ENCODE measurements around the gene ACTR1A.

Gene ACTR1A

GRCh38 chr10:102470579-102471546 lies 31.6 kb downstream of the ACTR1A start:
- Histone ChIP-seq H3K18ac (ENCODE audit: low read depth in 1 of 2, low read length in 2 of 2) (no peak overlapping the region), H3K4ac (ENCODE audit: low read depth in 1 of 2, low read length in 2 of 2) (no peak overlapping the region), H3K79me1 (replicated peaks; ENCODE audit: low read length, poor library complexity, severe bottlenecking) (no peaks in the 10 kb centered on the region), H3K9me3 (ENCODE audit: control insufficient read depth, low read length) (no peaks in the 10 kb centered on the region), H3K4me1 (ENCODE audit: control insufficient read depth, insufficient read depth, low read depth, low read length) (peaks cover 8% of the 10 kb centered on the region), H2BK120ac (ENCODE audit: low read depth, low read length) (no peak overlapping the region), H3K9ac (ENCODE audit: low read length) (no peak overlapping the region), H3K27me3 (ENCODE audit: control insufficient read depth in 1 of 2, insufficient read depth in 1 of 2, low read length in 2 of 2) (peaks cover 0 to 53% of the 10 kb centered on the region in 2 experiments), H4K8ac (ENCODE audit: low read length) (no peak overlapping the region), H2AFZ (ENCODE audit: low read depth, low read length) (no peak overlapping the region), H2AK5ac (ENCODE audit: low read length, severe bottlenecking) (no peak overlapping the region), H3K4me2 (ENCODE audit: low read length, poor library complexity, severe bottlenecking) (no peak overlapping the region), H2BK15ac (ENCODE audit: low read depth, poor library complexity, severe bottlenecking) (no peak overlapping the region), H2BK12ac (ENCODE audit: low read length in 2 of 2) (no peak overlapping the region), H3K23ac (ENCODE audit: low read length in 2 of 2) (no peak overlapping the region), H3K14ac (ENCODE audit: low read length in 2 of 2) (no peak overlapping the region), H3K27ac (ENCODE audit: low read length, poor library complexity, severe bottlenecking) (no peak overlapping the region), H2BK5ac (ENCODE audit: low read depth, low read length, poor library complexity, severe bottlenecking) (no peak overlapping the region), H3K36me3 (ENCODE audit: control insufficient read depth in 1 of 2, insufficient read depth in 2 of 2, low read depth in 1 of 2, low read length in 2 of 2) (no peaks in the 10 kb centered on the region), H4K91ac (ENCODE audit: low read length) (no peak overlapping the region), H3K4me3 (ENCODE audit: insufficient read depth in 1 of 2, low read depth in 1 of 2, low read length in 2 of 2) (no peak overlapping the region)
- no peak for DNase-seq
- 94% methylated on average over 32 of the region's 36 CpGs for WGBS

GRCh38 chr10:102468683-102469082 lies 33.8 kb downstream of the ACTR1A start:
- Histone ChIP-seq H3K9ac (ENCODE audit: low read length) (no peak overlapping the region), H3K23ac (ENCODE audit: low read length in 2 of 2) (no peak overlapping the region), H3K79me1 (replicated peaks; ENCODE audit: low read length, poor library complexity, severe bottlenecking) (no peaks in the 10 kb centered on the region), H3K4me1 (ENCODE audit: control insufficient read depth, insufficient read depth, low read depth, low read length) (peaks cover 2% of the 10 kb centered on the region), H3K14ac (ENCODE audit: low read length in 2 of 2) (no peak overlapping the region), H4K91ac (ENCODE audit: low read length) (peak overlapping the region; percentile 15), H2BK120ac (ENCODE audit: low read depth, low read length) (no peak overlapping the region), H3K4me2 (ENCODE audit: low read length, poor library complexity, severe bottlenecking) (no peak overlapping the region), H3K36me3 (ENCODE audit: control insufficient read depth in 1 of 2, insufficient read depth in 2 of 2, low read depth in 1 of 2, low read length in 2 of 2) (no peaks in the 10 kb centered on the region), H3K9me3 (ENCODE audit: control insufficient read depth, low read length) (no peaks in the 10 kb centered on the region), H2BK15ac (ENCODE audit: low read depth, poor library complexity, severe bottlenecking) (no peak overlapping the region), H3K27ac (ENCODE audit: low read length, poor library complexity, severe bottlenecking) (no peak overlapping the region), H3K4me3 (ENCODE audit: insufficient read depth in 1 of 2, low read depth in 1 of 2, low read length in 2 of 2) (no peak overlapping the region), H2AFZ (ENCODE audit: low read depth, low read length) (no peak overlapping the region), H2BK12ac (ENCODE audit: low read length in 2 of 2) (no peak overlapping the region), H2AK5ac (ENCODE audit: low read length, severe bottlenecking) (no peak overlapping the region), H4K8ac (ENCODE audit: low read length) (no peak overlapping the region), H3K4ac (ENCODE audit: low read depth in 1 of 2, low read length in 2 of 2) (no peak overlapping the region), H2BK5ac (ENCODE audit: low read depth, low read length, poor library complexity, severe bottlenecking) (no peak overlapping the region), H3K18ac (ENCODE audit: low read depth in 1 of 2, low read length in 2 of 2) (no peak overlapping the region), H3K27me3 (ENCODE audit: control insufficient read depth in 1 of 2, insufficient read depth in 1 of 2, low read length in 2 of 2) (peaks cover 5 to 59% of the 10 kb centered on the region in 2 experiments)
- no peak for DNase-seq
- 94% methylated on average over 9 of the region's 9 CpGs for WGBS

- Histone ChIP-seq H2BK120ac (ENCODE audit: low read depth, low read length) (no peak overlapping the region), H2BK5ac (ENCODE audit: low read depth, low read length, poor library complexity, severe bottlenecking) (no peak overlapping the region), H2BK12ac (ENCODE audit: low read length in 2 of 2) (no peak overlapping the region), H2AFZ (ENCODE audit: low read depth, low read length) (no peak overlapping the region), H3K36me3 (ENCODE audit: control insufficient read depth in 1 of 2, insufficient read depth in 2 of 2, low read depth in 1 of 2, low read length in 2 of 2) (no peaks in the 10 kb centered on the region), H2BK15ac (ENCODE audit: low read depth, poor library complexity, severe bottlenecking) (no peak overlapping the region), H3K79me1 (replicated peaks; ENCODE audit: low read length, poor library complexity, severe bottlenecking) (no peaks in the 10 kb centered on the region), H3K18ac (ENCODE audit: low read depth in 1 of 2, low read length in 2 of 2) (no peak overlapping the region), H3K4me1 (ENCODE audit: control insufficient read depth, insufficient read depth, low read depth, low read length) (no peaks in the 10 kb centered on the region), H3K23ac (ENCODE audit: low read length in 2 of 2) (no peak overlapping the region), H3K14ac (ENCODE audit: low read length in 2 of 2) (no peak overlapping the region), H3K4me2 (ENCODE audit: low read length, poor library complexity, severe bottlenecking) (no peak overlapping the region), H3K9me3 (ENCODE audit: control insufficient read depth, low read length) (no peaks in the 10 kb centered on the region), H4K91ac (ENCODE audit: low read length) (no peak overlapping the region), H3K4ac (ENCODE audit: low read depth in 1 of 2, low read length in 2 of 2) (no peak overlapping the region), H3K9ac (ENCODE audit: low read length) (no peak overlapping the region), H3K4me3 (ENCODE audit: insufficient read depth in 1 of 2, low read depth in 1 of 2, low read length in 2 of 2) (no peak overlapping the region), H3K27ac (ENCODE audit: low read length, poor library complexity, severe bottlenecking) (no peak overlapping the region), H2AK5ac (ENCODE audit: low read length, severe bottlenecking) (no peak overlapping the region), H4K8ac (ENCODE audit: low read length) (no peak overlapping the region), H3K27me3 (ENCODE audit: control insufficient read depth in 1 of 2, insufficient read depth in 1 of 2, low read length in 2 of 2) (peaks cover 12 to 56% of the 10 kb centered on the region in 2 experiments)
- 76% methylated on average over 5 of the region's 6 CpGs for WGBS
- DNase-seq: no peak
These were observed 34.5 kb downstream of the ACTR1A start for GRCh38 chr10:102467971-102468438.

- Histone ChIP-seq H2BK12ac (ENCODE audit: low read length in 2 of 2) (no peak overlapping the region), H3K18ac (ENCODE audit: low read depth in 1 of 2, low read length in 2 of 2) (no peak overlapping the region), H3K14ac (ENCODE audit: low read length in 2 of 2) (no peak overlapping the region), H3K36me3 (ENCODE audit: control insufficient read depth in 1 of 2, insufficient read depth in 2 of 2, low read depth in 1 of 2, low read length in 2 of 2) (no peaks in the 10 kb centered on the region), H3K9me3 (ENCODE audit: control insufficient read depth, low read length) (no peaks in the 10 kb centered on the region), H2AK5ac (ENCODE audit: low read length, severe bottlenecking) (no peak overlapping the region), H3K4me2 (ENCODE audit: low read length, poor library complexity, severe bottlenecking) (no peak overlapping the region), H2BK120ac (ENCODE audit: low read depth, low read length) (no peak overlapping the region), H2BK5ac (ENCODE audit: low read depth, low read length, poor library complexity, severe bottlenecking) (no peak overlapping the region), H3K79me1 (replicated peaks; ENCODE audit: low read length, poor library complexity, severe bottlenecking) (no peaks in the 10 kb centered on the region), H3K23ac (ENCODE audit: low read length in 2 of 2) (no peak overlapping the region), H2BK15ac (ENCODE audit: low read depth, poor library complexity, severe bottlenecking) (no peak overlapping the region), H4K91ac (ENCODE audit: low read length) (no peak overlapping the region), H2AFZ (ENCODE audit: low read depth, low read length) (no peak overlapping the region), H3K9ac (ENCODE audit: low read length) (no peak overlapping the region), H4K8ac (ENCODE audit: low read length) (no peak overlapping the region), H3K4me3 (ENCODE audit: insufficient read depth in 1 of 2, low read depth in 1 of 2, low read length in 2 of 2) (no peak overlapping the region), H3K27ac (ENCODE audit: low read length, poor library complexity, severe bottlenecking) (no peak overlapping the region), H3K4ac (ENCODE audit: low read depth in 1 of 2, low read length in 2 of 2) (no peak overlapping the region), H3K27me3 (ENCODE audit: control insufficient read depth in 1 of 2, insufficient read depth in 1 of 2, low read length in 2 of 2) (peaks cover 18 to 55% of the 10 kb centered on the region in 2 experiments), H3K4me1 (ENCODE audit: control insufficient read depth, insufficient read depth, low read depth, low read length) (no peaks in the 10 kb centered on the region)
- WGBS: 90% methylated on average over 6 of the region's 6 CpGs
- no peak for DNase-seq
These were observed 35.2 kb downstream of the ACTR1A start for GRCh38 chr10:102467318-102467717.
